ENCODE measurements around the gene UBFD1. TPM values are rescaled to one million over a fixed set of nuclear protein-coding genes. Genes with fewer than 3 reads are reported as not detected.

The UBFD1 gene
- polyA plus RNA-seq, 2 donors = 3.8 to 7.5 TPM

GRCh38 chr16:23523876-23524385 lies 33.6 kb upstream of the UBFD1 start:
- H3K27ac ChIP-seq (ENCODE audit: low read depth in 2 of 2, low read length in 1 of 2) = no peak overlapping the region
- 90 to 92% methylated on average over 7 of the region's 7 CpGs for WGBS, 2 donors
- no peaks in the 10 kb centered on the region for H3K9me3 ChIP-seq (ENCODE audit: control insufficient read depth in 2 of 2, insufficient read depth in 1 of 2, low read depth in 1 of 2, low read length in 1 of 2)
- no peak overlapping the region for H3K4me3 ChIP-seq (ENCODE audit: low read depth in 1 of 2, low read length in 2 of 2)
- H3K36me3 ChIP-seq (ENCODE audit: control insufficient read depth in 2 of 2, insufficient read depth in 2 of 2, low read length in 1 of 2) = peaks cover 10 to 25% of the 10 kb centered on the region in 2 donors
- no peaks in the 10 kb centered on the region for H3K4me1 ChIP-seq (ENCODE audit: control insufficient read depth in 2 of 2, insufficient read depth in 2 of 2, low read length in 1 of 2)
- no peaks in the 10 kb centered on the region for H3K27me3 ChIP-seq (ENCODE audit: control insufficient read depth in 1 of 2, insufficient read depth in 2 of 2, low read length in 2 of 2)

DNA sequence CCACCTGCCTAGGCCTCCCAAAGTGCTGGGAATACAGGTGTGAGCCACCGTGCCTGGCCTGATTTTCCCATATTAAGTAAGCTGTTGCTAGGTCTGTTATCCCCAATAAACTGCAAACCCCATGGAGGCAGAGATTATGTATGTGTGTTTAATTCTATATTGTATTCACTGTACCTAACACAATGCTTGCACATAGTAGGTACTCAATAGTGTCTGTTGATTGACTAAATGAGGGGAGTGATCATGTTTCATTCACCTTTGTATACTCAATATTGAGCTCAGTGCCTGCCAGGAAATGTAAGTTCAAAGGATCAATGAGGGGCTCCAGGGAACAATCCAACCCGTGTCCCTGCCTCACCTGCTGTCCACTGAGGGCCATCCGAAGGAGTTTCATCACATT lies 32.6 kb upstream of the UBFD1 start:
- H3K9me3 ChIP-seq (ENCODE audit: control insufficient read depth in 2 of 2, insufficient read depth in 1 of 2, low read depth in 1 of 2, low read length in 1 of 2) = no peaks in the 10 kb centered on the region
- WGBS, 2 donors = 88 to 93% methylated on average over 3 of the region's 3 CpGs
- H3K27ac ChIP-seq (ENCODE audit: low read depth in 2 of 2, low read length in 1 of 2) = no peak overlapping the region
- peaks cover 16 to 29% of the 10 kb centered on the region in 2 donors for H3K36me3 ChIP-seq (ENCODE audit: control insufficient read depth in 2 of 2, insufficient read depth in 2 of 2, low read length in 1 of 2)
- H3K27me3 ChIP-seq (ENCODE audit: control insufficient read depth in 1 of 2, insufficient read depth in 2 of 2, low read length in 2 of 2) = no peaks in the 10 kb centered on the region
- H3K4me3 ChIP-seq (ENCODE audit: low read depth in 1 of 2, low read length in 2 of 2) = no peak overlapping the region
- H3K4me1 ChIP-seq (ENCODE audit: control insufficient read depth in 2 of 2, insufficient read depth in 2 of 2, low read length in 1 of 2) = no peaks in the 10 kb centered on the region

DNA sequence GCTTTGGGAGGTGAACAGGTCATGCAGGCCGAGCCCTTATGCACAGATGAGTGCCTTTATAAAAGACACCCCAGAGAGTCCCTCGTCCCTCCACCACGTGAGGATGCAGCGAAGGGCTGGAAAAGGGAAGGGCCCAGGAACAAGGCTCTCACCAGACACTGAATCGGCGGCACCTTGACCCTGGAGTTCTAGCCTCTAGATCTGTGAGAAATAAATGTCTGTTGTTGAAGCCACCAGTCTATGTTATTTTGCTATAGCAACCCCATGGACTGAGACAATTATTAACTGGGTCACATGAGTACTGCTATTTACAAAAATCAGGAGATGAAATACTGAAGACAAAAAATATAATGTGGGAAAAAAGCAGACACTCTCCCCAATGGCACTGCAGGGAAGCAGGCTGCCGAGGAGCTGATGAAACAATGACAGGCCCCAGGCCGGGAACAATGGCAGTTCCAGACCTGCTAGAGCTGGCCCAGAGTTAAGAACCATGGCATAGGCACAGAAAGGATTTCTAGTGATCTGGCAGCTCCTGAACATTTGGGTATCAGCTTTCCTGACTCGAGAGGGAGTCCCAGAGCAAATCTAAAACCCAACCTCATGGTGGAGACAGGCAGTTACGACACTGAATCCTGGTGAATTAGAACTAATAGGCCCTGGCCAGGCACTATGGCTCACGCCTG lies 29.4 kb upstream of the UBFD1 start:
- 76 to 84% methylated on average over 11 of the region's 11 CpGs for WGBS, 2 donors
- Histone ChIP-seq H3K4me3 (ENCODE audit: low read depth in 1 of 2, low read length in 2 of 2) (no peak overlapping the region), H3K36me3 (ENCODE audit: control insufficient read depth in 2 of 2, insufficient read depth in 2 of 2, low read length in 1 of 2) (peaks cover 15 to 31% of the 10 kb centered on the region in 2 donors), H3K4me1 (ENCODE audit: control insufficient read depth in 2 of 2, insufficient read depth in 2 of 2, low read length in 1 of 2) (no peaks in the 10 kb centered on the region), H3K27me3 (ENCODE audit: control insufficient read depth in 1 of 2, insufficient read depth in 2 of 2, low read length in 2 of 2) (no peaks in the 10 kb centered on the region), H3K9me3 (ENCODE audit: control insufficient read depth in 2 of 2, insufficient read depth in 1 of 2, low read depth in 1 of 2, low read length in 1 of 2) (no peaks in the 10 kb centered on the region), H3K27ac (ENCODE audit: low read depth in 2 of 2, low read length in 1 of 2) (no peak overlapping the region)

DNA sequence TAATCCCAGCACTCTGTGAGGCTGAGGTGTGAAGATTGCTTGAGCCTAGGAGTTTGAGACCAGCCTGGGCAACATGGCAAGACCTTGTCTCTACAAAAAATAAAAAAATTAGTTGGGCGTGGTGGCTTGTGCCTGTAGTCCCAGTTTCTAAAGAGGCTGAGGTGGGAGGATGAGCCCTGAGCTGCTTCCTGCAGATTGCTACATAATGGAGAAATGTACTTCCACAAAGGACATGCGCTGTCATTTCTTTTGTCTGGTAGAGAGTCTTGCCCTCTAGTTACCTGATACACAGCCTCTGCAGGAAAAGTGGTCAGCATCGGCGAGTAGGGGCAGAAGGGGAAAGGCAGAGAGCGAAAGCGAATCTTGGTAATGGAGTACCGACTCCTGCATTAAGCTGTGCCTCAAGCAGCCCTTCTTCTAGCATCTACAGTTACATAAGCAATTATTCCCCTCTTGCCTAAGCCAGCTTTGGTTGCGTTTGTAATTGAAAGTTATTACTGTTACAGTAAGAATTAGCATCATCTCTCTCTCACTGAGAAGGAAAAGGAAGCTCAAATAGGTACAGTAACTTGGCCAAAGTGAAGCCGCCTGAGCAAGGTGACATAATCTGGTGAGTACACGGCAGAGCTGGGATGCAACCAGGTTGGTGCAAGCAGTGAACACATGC lies 28.8 kb upstream of the UBFD1 start:
- Histone ChIP-seq H3K9me3 (ENCODE audit: control insufficient read depth in 2 of 2, insufficient read depth in 1 of 2, low read depth in 1 of 2, low read length in 1 of 2) (no peaks in the 10 kb centered on the region), H3K4me3 (ENCODE audit: low read depth in 1 of 2, low read length in 2 of 2) (no peak overlapping the region), H3K4me1 (ENCODE audit: control insufficient read depth in 2 of 2, insufficient read depth in 2 of 2, low read length in 1 of 2) (no peaks in the 10 kb centered on the region), H3K27me3 (ENCODE audit: control insufficient read depth in 1 of 2, insufficient read depth in 2 of 2, low read length in 2 of 2) (no peaks in the 10 kb centered on the region), H3K27ac (ENCODE audit: low read depth in 2 of 2, low read length in 1 of 2) (no peak overlapping the region), H3K36me3 (ENCODE audit: control insufficient read depth in 2 of 2, insufficient read depth in 2 of 2, low read length in 1 of 2) (peaks cover 15 to 33% of the 10 kb centered on the region in 2 donors)
- 92 to 95% methylated on average over 10 of the region's 10 CpGs for WGBS, 2 donors

DNA sequence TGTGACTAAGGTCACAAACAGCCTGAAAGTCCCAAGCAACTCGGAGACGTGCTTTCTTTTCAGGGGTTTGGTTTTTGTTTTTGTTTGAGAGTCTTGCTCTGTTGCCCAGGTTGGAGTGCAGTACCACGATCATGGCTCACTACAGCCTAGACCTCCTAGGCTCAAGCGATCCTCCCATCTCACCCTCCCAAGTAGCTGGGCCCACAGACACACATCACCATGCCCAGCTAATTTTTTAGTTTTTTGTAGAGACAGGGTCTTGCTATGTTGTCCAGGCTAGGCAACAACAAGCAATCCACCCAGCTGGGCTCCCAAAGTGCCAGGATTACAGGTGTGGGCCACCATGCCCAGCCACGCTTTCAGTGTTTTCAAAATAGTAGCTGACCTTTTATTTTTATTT lies 27.5 kb upstream of the UBFD1 start:
- Histone ChIP-seq H3K27me3 (ENCODE audit: control insufficient read depth in 1 of 2, insufficient read depth in 2 of 2, low read length in 2 of 2) (no peaks in the 10 kb centered on the region), H3K4me1 (ENCODE audit: control insufficient read depth in 2 of 2, insufficient read depth in 2 of 2, low read length in 1 of 2) (no peaks in the 10 kb centered on the region), H3K27ac (ENCODE audit: low read depth in 2 of 2, low read length in 1 of 2) (no peak overlapping the region), H3K36me3 (ENCODE audit: control insufficient read depth in 2 of 2, insufficient read depth in 2 of 2, low read length in 1 of 2) (peaks cover 16 to 38% of the 10 kb centered on the region in 2 donors), H3K4me3 (ENCODE audit: low read depth in 1 of 2, low read length in 2 of 2) (no peak overlapping the region), H3K9me3 (ENCODE audit: control insufficient read depth in 2 of 2, insufficient read depth in 1 of 2, low read depth in 1 of 2, low read length in 1 of 2) (no peaks in the 10 kb centered on the region)
- WGBS, 2 donors = 90 to 93% methylated on average over 5 of the region's 5 CpGs

DNA sequence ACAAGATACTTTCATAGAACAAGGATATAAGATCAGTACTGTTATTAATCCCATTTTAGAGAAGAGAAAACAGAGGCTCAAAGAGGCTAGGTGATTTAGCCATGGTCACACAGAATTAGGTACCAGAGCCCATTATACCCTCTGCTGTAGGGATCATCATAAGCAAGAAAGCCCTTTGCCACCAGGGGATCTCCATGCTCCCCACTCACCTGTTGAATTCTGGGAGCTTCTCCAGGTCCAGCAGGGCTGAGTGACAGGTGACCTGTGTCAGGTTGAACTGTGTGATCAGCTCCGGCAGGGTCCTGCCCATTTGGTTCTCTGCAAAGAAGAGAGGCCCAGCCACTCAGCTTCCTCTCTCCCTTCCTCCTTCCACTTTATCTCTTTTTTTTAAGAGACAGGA lies 25.1 kb upstream of the UBFD1 start:
- no peaks in the 10 kb centered on the region for H3K9me3 ChIP-seq (ENCODE audit: control insufficient read depth in 2 of 2, insufficient read depth in 1 of 2, low read depth in 1 of 2, low read length in 1 of 2)
- H3K27me3 ChIP-seq (ENCODE audit: control insufficient read depth in 1 of 2, insufficient read depth in 2 of 2, low read length in 2 of 2) = no peaks in the 10 kb centered on the region
- no peak overlapping the region for H3K4me3 ChIP-seq (ENCODE audit: low read depth in 1 of 2, low read length in 2 of 2)
- H3K27ac ChIP-seq (ENCODE audit: low read depth in 2 of 2, low read length in 1 of 2) = no peak overlapping the region
- WGBS, 2 donors = 91 to 97% methylated on average over 1 of the region's 1 CpG
- peaks cover 19 to 33% of the 10 kb centered on the region in 2 donors for H3K36me3 ChIP-seq (ENCODE audit: control insufficient read depth in 2 of 2, insufficient read depth in 2 of 2, low read length in 1 of 2)
- H3K4me1 ChIP-seq (ENCODE audit: control insufficient read depth in 2 of 2, insufficient read depth in 2 of 2, low read length in 1 of 2) = no peaks in the 10 kb centered on the region

- Histone ChIP-seq H3K36me3 (ENCODE audit: control insufficient read depth in 2 of 2, insufficient read depth in 2 of 2, low read length in 1 of 2) (peaks cover 9 to 21% of the 10 kb centered on the region in 2 donors), H3K27ac (ENCODE audit: low read depth in 2 of 2, low read length in 1 of 2) (no peak overlapping the region), H3K27me3 (ENCODE audit: control insufficient read depth in 1 of 2, insufficient read depth in 2 of 2, low read length in 2 of 2) (no peaks in the 10 kb centered on the region), H3K4me3 (ENCODE audit: low read depth in 1 of 2, low read length in 2 of 2) (no peak overlapping the region), H3K9me3 (ENCODE audit: control insufficient read depth in 2 of 2, insufficient read depth in 1 of 2, low read depth in 1 of 2, low read length in 1 of 2) (no peaks in the 10 kb centered on the region), H3K4me1 (ENCODE audit: control insufficient read depth in 2 of 2, insufficient read depth in 2 of 2, low read length in 1 of 2) (no peaks in the 10 kb centered on the region)
- 92 to 93% methylated on average over 19 of the region's 19 CpGs for WGBS, 2 donors
Measured at GRCh38 chr16:23534868-23535860, 22.4 kb upstream of the UBFD1 start.

DNA sequence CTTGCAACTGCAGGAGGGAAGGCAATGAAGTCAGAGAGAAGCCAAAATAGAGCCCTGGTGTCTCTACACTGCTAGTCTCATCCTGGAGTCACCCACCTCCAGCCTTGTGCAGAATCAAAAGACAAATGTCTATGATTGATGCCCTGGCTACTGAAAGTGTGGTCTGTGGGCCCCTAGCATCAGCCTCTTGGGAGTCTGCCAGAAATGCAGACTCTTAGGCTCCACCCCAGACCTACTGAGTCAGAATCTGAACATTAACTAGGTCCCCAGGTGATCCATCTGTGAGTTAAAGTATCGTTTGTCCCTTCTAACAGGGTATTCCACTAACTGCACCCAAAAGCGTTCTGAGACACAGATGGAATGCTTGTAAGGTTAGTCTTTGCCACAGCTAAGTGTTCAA lies 21.6 kb upstream of the UBFD1 start:
- peaks cover 4 to 21% of the 10 kb centered on the region in 2 donors for H3K36me3 ChIP-seq (ENCODE audit: control insufficient read depth in 2 of 2, insufficient read depth in 2 of 2, low read length in 1 of 2)
- H3K4me1 ChIP-seq (ENCODE audit: control insufficient read depth in 2 of 2, insufficient read depth in 2 of 2, low read length in 1 of 2) = no peaks in the 10 kb centered on the region
- no peak overlapping the region for H3K27ac ChIP-seq (ENCODE audit: low read depth in 2 of 2, low read length in 1 of 2)
- H3K4me3 ChIP-seq (ENCODE audit: low read depth in 1 of 2, low read length in 2 of 2) = no peak overlapping the region
- H3K9me3 ChIP-seq (ENCODE audit: control insufficient read depth in 2 of 2, insufficient read depth in 1 of 2, low read depth in 1 of 2, low read length in 1 of 2) = no peaks in the 10 kb centered on the region
- H3K27me3 ChIP-seq (ENCODE audit: control insufficient read depth in 1 of 2, insufficient read depth in 2 of 2, low read length in 2 of 2) = no peaks in the 10 kb centered on the region
- 70 to 80% methylated on average over 2 of the region's 2 CpGs for WGBS, 2 donors

GRCh38 chr16:23537390-23537789 lies 20.1 kb upstream of the UBFD1 start:
- Histone ChIP-seq H3K4me1 (ENCODE audit: control insufficient read depth in 2 of 2, insufficient read depth in 2 of 2, low read length in 1 of 2) (no peaks in the 10 kb centered on the region), H3K27ac (ENCODE audit: low read depth in 2 of 2, low read length in 1 of 2) (no peak overlapping the region), H3K27me3 (ENCODE audit: control insufficient read depth in 1 of 2, insufficient read depth in 2 of 2, low read length in 2 of 2) (no peaks in the 10 kb centered on the region), H3K36me3 (ENCODE audit: control insufficient read depth in 2 of 2, insufficient read depth in 2 of 2, low read length in 1 of 2) (peaks cover 4 to 21% of the 10 kb centered on the region in 2 donors), H3K9me3 (ENCODE audit: control insufficient read depth in 2 of 2, insufficient read depth in 1 of 2, low read depth in 1 of 2, low read length in 1 of 2) (no peaks in the 10 kb centered on the region), H3K4me3 (ENCODE audit: low read depth in 1 of 2, low read length in 2 of 2) (no peak overlapping the region)
- WGBS, 2 donors = 80 to 82% methylated on average over 3 of the region's 3 CpGs

Measured in esophagus (tissue), 2 donors.